Measurements from ENCODE around the gene PRKN. TPM values are rescaled to one million over a fixed set of nuclear protein-coding genes. Genes with fewer than 3 reads are reported as not detected.

The PRKN gene
- total and polyA plus RNA-seq, 2 donors (not counting 3 experiments of a cell fraction or from before 2014, with no cell fraction given), result 0.06 TPM; not detected in 1

- POLR2A ChIA-PET, result no interaction called here
- no peaks in the 10 kb centered on the region for H4K20me1 ChIP-seq (replicated peaks; ENCODE audit: control insufficient read depth, extremely low read depth, insufficient read depth, low read length)
- H3K9me1 ChIP-seq (replicated peaks; ENCODE audit: control insufficient read depth, extremely low read depth, insufficient read depth, low read length), result no peaks in the 10 kb centered on the region
- DNase-seq (ENCODE audit: low read depth, low spot score) (no peak), FAIRE-seq (no peak)
- CTCF ChIA-PET, result no interaction called here
- no peaks in the 10 kb centered on the region for H3K9me3 ChIP-seq (replicated peaks; ENCODE audit: control insufficient read depth, insufficient read depth, low read length)
- H3K4me3 ChIP-seq (replicated peaks in 1 of 3; ENCODE audit: insufficient read depth in 1 of 3, low read depth in 1 of 3, low read length in 3 of 3), result no peak overlapping the region
- H3K36me3 ChIP-seq (ENCODE audit: control insufficient read depth in 2 of 2, extremely low read depth in 1 of 2, insufficient read depth in 2 of 2, low read length in 2 of 2), result no peaks in the 10 kb centered on the region
- no peak overlapping the region for H3K9ac ChIP-seq (replicated peaks; ENCODE audit: extremely low read depth, insufficient read depth, low read length)
- H2AFZ ChIP-seq (ENCODE audit: low read depth, low read length), result no peak overlapping the region
- TF ChIP-seq, protein P1, sequence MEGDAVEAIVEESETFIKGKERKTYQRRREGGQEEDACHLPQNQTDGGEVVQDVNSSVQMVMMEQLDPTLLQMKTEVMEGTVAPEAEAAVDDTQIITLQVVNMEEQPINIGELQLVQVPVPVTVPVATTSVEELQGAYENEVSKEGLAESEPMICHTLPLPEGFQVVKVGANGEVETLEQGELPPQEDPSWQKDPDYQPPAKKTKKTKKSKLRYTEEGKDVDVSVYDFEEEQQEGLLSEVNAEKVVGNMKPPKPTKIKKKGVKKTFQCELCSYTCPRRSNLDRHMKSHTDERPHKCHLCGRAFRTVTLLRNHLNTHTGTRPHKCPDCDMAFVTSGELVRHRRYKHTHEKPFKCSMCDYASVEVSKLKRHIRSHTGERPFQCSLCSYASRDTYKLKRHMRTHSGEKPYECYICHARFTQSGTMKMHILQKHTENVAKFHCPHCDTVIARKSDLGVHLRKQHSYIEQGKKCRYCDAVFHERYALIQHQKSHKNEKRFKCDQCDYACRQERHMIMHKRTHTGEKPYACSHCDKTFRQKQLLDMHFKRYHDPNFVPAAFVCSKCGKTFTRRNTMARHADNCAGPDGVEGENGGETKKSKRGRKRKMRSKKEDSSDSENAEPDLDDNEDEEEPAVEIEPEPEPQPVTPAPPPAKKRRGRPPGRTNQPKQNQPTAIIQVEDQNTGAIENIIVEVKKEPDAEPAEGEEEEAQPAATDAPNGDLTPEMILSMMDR (IDR thresholded peaks at IDR 0.05; ENCODE audit: extremely low read depth in 1 of 2, insufficient read depth in 1 of 2, low read depth in 1 of 2, low read length in 2 of 2), result no peak
- TF ChIP-seq GATA2 (IDR thresholded peaks at IDR 0.05; ENCODE audit: insufficient read depth, insufficient read length, low read depth, low read length), result no peak
- no peak for TF ChIP-seq POLR2AphosphoS5 (IDR thresholded peaks at IDR 0.05; ENCODE audit: insufficient read depth, low read depth, low read length)
- no peak for TF ChIP-seq FOS (IDR thresholded peaks at IDR 0.05; ENCODE audit: borderline replicate concordance, insufficient read depth, low read length)
- no peak overlapping the region for H3K27ac ChIP-seq (ENCODE audit: insufficient read depth, low read depth, low read length)
- dilution Hi-C loops (cut with MboI; ENCODE audit: extremely low pct_ligation_motif_present, low sequenced_read_pairs), result no loop called here
- no peaks in the 10 kb centered on the region for H3K4me1 ChIP-seq (ENCODE audit: control insufficient read depth, extremely low read depth, insufficient read depth, low read length)
- no peak overlapping the region for H3K4me2 ChIP-seq (ENCODE audit: insufficient read depth, low read length)
- no peaks in the 10 kb centered on the region for H3K79me2 ChIP-seq (ENCODE audit: control insufficient read depth, insufficient read depth, low read length)
- BruUV-seq (replicated peaks), result no TSS peak
- H3K27me3 ChIP-seq (ENCODE audit: control insufficient read depth in 2 of 2, insufficient read depth in 2 of 2, low read length in 2 of 2), result no peaks in the 10 kb centered on the region
- intact Hi-C loops (cut with micrococcal nuclease), result no loop called here
Observed at GRCh38 chr6:162596676-162597075, 130.9 kb downstream of the PRKN start.

- no peak for DNase-seq (ENCODE audit: low read depth, low spot score)
- H3K4me2 ChIP-seq (ENCODE audit: insufficient read depth, low read length), result no peak overlapping the region
- BruUV-seq (replicated peaks), result no TSS peak
- H3K9me3 ChIP-seq (replicated peaks; ENCODE audit: control insufficient read depth, insufficient read depth, low read length), result no peaks in the 10 kb centered on the region
- no peaks in the 10 kb centered on the region for H3K79me2 ChIP-seq (ENCODE audit: control insufficient read depth, insufficient read depth, low read length)
- FAIRE-seq, result no peak
- no peaks in the 10 kb centered on the region for H3K4me1 ChIP-seq (ENCODE audit: control insufficient read depth, extremely low read depth, insufficient read depth, low read length)
- ChIA-PET POLR2A (no interaction called here), CTCF (no interaction called here)
- H3K27ac ChIP-seq (ENCODE audit: insufficient read depth, low read depth, low read length), result no peak overlapping the region
- no peaks in the 10 kb centered on the region for H3K27me3 ChIP-seq (ENCODE audit: control insufficient read depth in 2 of 2, insufficient read depth in 2 of 2, low read length in 2 of 2)
- no peak overlapping the region for H3K9ac ChIP-seq (replicated peaks; ENCODE audit: extremely low read depth, insufficient read depth, low read length)
- H3K9me1 ChIP-seq (replicated peaks; ENCODE audit: control insufficient read depth, extremely low read depth, insufficient read depth, low read length), result no peaks in the 10 kb centered on the region
- dilution Hi-C loops (cut with MboI; ENCODE audit: extremely low pct_ligation_motif_present, low sequenced_read_pairs), result no loop called here
- no peaks in the 10 kb centered on the region for H3K36me3 ChIP-seq (ENCODE audit: control insufficient read depth in 2 of 2, extremely low read depth in 1 of 2, insufficient read depth in 2 of 2, low read length in 2 of 2)
- no peak overlapping the region for H3K4me3 ChIP-seq (replicated peaks in 1 of 3; ENCODE audit: insufficient read depth in 1 of 3, low read depth in 1 of 3, low read length in 3 of 3)
- no peaks in the 10 kb centered on the region for H4K20me1 ChIP-seq (replicated peaks; ENCODE audit: control insufficient read depth, extremely low read depth, insufficient read depth, low read length)
- intact Hi-C loops (cut with micrococcal nuclease), result no loop called here
- TF ChIP-seq, protein P1 (IDR thresholded peaks at IDR 0.05; ENCODE audit: extremely low read depth in 1 of 2, insufficient read depth in 1 of 2, low read depth in 1 of 2, low read length in 2 of 2), result no peak
- H2AFZ ChIP-seq (ENCODE audit: low read depth, low read length), result no peak overlapping the region
Observed at GRCh38 chr6:162591517-162591916, 136.0 kb downstream of the PRKN start.

All from endothelial cell of umbilical vein (primary cell).